H1 (cell line): ENCODE results near the gene IL20RB. TPM values are rescaled to one million over a fixed set of nuclear protein-coding genes. Genes with fewer than 3 reads are reported as not detected.

Experiments
- CTCF ChIA-PET: fragments of 300-600 bp; sonication (Branson Sonifier 250); formaldehyde crosslinking; loops from one replicate; lab custom pipeline; 2021; ENCODE audit not compliant: partially characterized antibody; lab: Charles Lee
- POLR2A ChIA-PET: fragments of 300-600 bp; sonication (Branson Sonifier 250); formaldehyde crosslinking; loops from one replicate; lab custom pipeline; 2021; ENCODE audit warnings: inconsistent platforms; ENCODE audit not compliant: partially characterized antibody; lab: Charles Lee
- DNase-seq, 2 experiments: peaks; one replicate each; pipeline versions ENCODE4 v3.0.0 to v3.0.0-alpha.2; 2010 to 2022; ENCODE audit warnings: low spot score in 2 of 2, low read depth in 1 of 2, mixed read lengths in 1 of 2
- FAIRE-seq: peaks from 2 replicates; lab custom pipeline; 2011; peaks lifted over from hg19 to GRCh38; lab: Jason Lieb, UNC
- H2AFZ ChIP-seq: 2 replicates; pipeline ENCODE4 v1.8.1; 2012; ENCODE audit warnings: low read length, inconsistent platforms
- H2AK5ac ChIP-seq: 2 replicates; pipeline ENCODE4 v1.6.1; 2013; ENCODE audit warnings: low read depth, low read length
- H2BK120ac ChIP-seq: replicated peaks from 2 replicates; pipeline ENCODE3; 2013; ENCODE audit warnings: low read depth, low read length, inconsistent platforms
- H2BK12ac ChIP-seq: 2 replicates; pipeline ENCODE4 v1.6.1; 2013; ENCODE audit warnings: low read depth, low read length
- H2BK15ac ChIP-seq: 2 replicates; pipeline ENCODE4 v1.6.1; 2013; ENCODE audit warnings: low read length
- H2BK20ac ChIP-seq: 2 replicates; pipeline ENCODE4 v1.6.1; 2013; ENCODE audit warnings: low read length
- H2BK5ac ChIP-seq: 2 replicates; pipeline ENCODE4 v1.6.1; 2013; ENCODE audit warnings: low read depth, low read length
- H3K14ac ChIP-seq: 2 replicates; pipeline ENCODE4 v1.6.1; 2013; ENCODE audit warnings: inconsistent platforms; ENCODE audit not compliant: insufficient read length
- H3K18ac ChIP-seq: 2 replicates; pipeline ENCODE4 v1.6.1; 2013; ENCODE audit warnings: low read length; ENCODE audit errors: extremely low read depth
- H3K23ac ChIP-seq: 2 replicates; pipeline ENCODE4 v1.6.1; 2013; ENCODE audit warnings: inconsistent platforms; ENCODE audit not compliant: insufficient read length
- H3K23me2 ChIP-seq: 2 replicates; pipeline ENCODE4 v1.6.1; 2013; ENCODE audit warnings: low read depth, low read length
- H3K27ac ChIP-seq: 2 replicates; pipeline ENCODE4 v1.6.1; 2011; ENCODE audit warnings: low read depth, low read length, inconsistent platforms
- H3K27me3 ChIP-seq, 4 experiments: replicated peaks in 1 of 4; 1 replicate in 1 of 4; 2 replicates in 3 of 4; pipeline versions ENCODE4 v1.6.1 to v1.8.1; 2011 to 2013; ENCODE audit warnings: low read length in 3 of 4, mild to moderate bottlenecking in 3 of 4, inconsistent platforms in 2 of 4, mixed read lengths in 2 of 4, moderate library complexity in 1 of 4; ENCODE audit not compliant: control insufficient read depth in 3 of 4, insufficient read depth in 3 of 4; ENCODE audit errors: extremely low read depth in 1 of 4
- H3K36me3 ChIP-seq, 4 experiments: 2 replicates each; pipeline versions ENCODE4 v1.6.1 to v1.8.1; 2011 to 2013; ENCODE audit warnings: mild to moderate bottlenecking in 4 of 4, low read length in 3 of 4, moderate library complexity in 2 of 4, control low read depth in 1 of 4, inconsistent platforms in 1 of 4; ENCODE audit not compliant: insufficient read depth in 4 of 4, control insufficient read depth in 2 of 4
- H3K4ac ChIP-seq: replicated peaks from 2 replicates; pipeline ENCODE3; 2013; ENCODE audit warnings: low read length, low read depth, mixed read lengths, inconsistent platforms; ENCODE audit not compliant: insufficient read length
- H3K4me1 ChIP-seq, 4 experiments: replicated peaks in 1 of 4; 1 replicate in 1 of 4; 2 replicates in 3 of 4; pipeline versions ENCODE4 v1.6.1 to v1.8.1; 2011 to 2013; ENCODE audit warnings: low read length in 3 of 4, inconsistent platforms in 2 of 4, mixed read lengths in 1 of 4; ENCODE audit not compliant: insufficient read depth in 4 of 4, control insufficient read depth in 3 of 4
- H3K4me2 ChIP-seq, 2 experiments: 2 replicates each; pipeline versions ENCODE4 v1.6.1 to v1.8.1; 2011 to 2013; ENCODE audit warnings: low read depth in 2 of 2, low read length in 2 of 2, control low read depth in 1 of 2, inconsistent platforms in 1 of 2, mild to moderate bottlenecking in 1 of 2; ENCODE audit not compliant: insufficient read depth in 1 of 2
- H3K4me3 ChIP-seq, 4 experiments: fragments of 200-600, 300-600 bp in 1 of 4; sonication (generic), shearing (Covaris generic), sonication (Bioruptor Twin) in 1 of 4; 2 replicates each; pipeline versions ENCODE4 v1.5.1 to v1.8.1; 2011 to 2016; ENCODE audit warnings: low read length in 4 of 4, low read depth in 3 of 4, control low read depth in 2 of 4, inconsistent platforms in 2 of 4, mild to moderate bottlenecking in 2 of 4, mixed read lengths in 1 of 4, moderate library complexity in 1 of 4; ENCODE audit not compliant: insufficient read depth in 2 of 4; ENCODE audit errors: extremely low read depth in 1 of 4
- H3K56ac ChIP-seq: replicated peaks from 2 replicates; pipeline ENCODE3; 2013; ENCODE audit warnings: low read depth, mild to moderate bottlenecking, mixed read lengths, low read length, inconsistent platforms; ENCODE audit not compliant: insufficient read length
- H3K79me1 ChIP-seq: 2 replicates; pipeline ENCODE4 v1.6.1; 2013; ENCODE audit warnings: low read depth, low read length, control low read depth
- H3K79me2 ChIP-seq, 2 experiments: 2 replicates each; pipeline versions ENCODE4 v1.6.1 to v1.8.1; 2012 to 2013; ENCODE audit warnings: low read length in 2 of 2, mild to moderate bottlenecking in 2 of 2, inconsistent platforms in 1 of 2; ENCODE audit not compliant: insufficient read depth in 2 of 2, control insufficient read depth in 1 of 2
- H3K9ac ChIP-seq, 4 experiments: replicated peaks in 1 of 4; 1 replicate in 1 of 4; 2 replicates in 3 of 4; pipeline versions ENCODE4 v1.6.1 to v1.8.1; 2011 to 2013; ENCODE audit warnings: low read depth in 3 of 4, low read length in 3 of 4, control low read depth in 2 of 4, mild to moderate bottlenecking in 2 of 4, moderate library complexity in 2 of 4, inconsistent platforms in 1 of 4; ENCODE audit errors: extremely low read depth in 1 of 4
- H3K9me3 ChIP-seq, 2 experiments: 2 replicates each; pipeline versions ENCODE4 v1.6.1 to v1.8.1; 2012 to 2013; ENCODE audit warnings: mild to moderate bottlenecking in 2 of 2, moderate library complexity in 2 of 2, control low read depth in 1 of 2, inconsistent platforms in 1 of 2, low read depth in 1 of 2, low read length in 1 of 2, mixed read lengths in 1 of 2; ENCODE audit not compliant: insufficient read depth in 2 of 2
- H4K20me1 ChIP-seq, 2 experiments: replicated peaks in 1 of 2; 2 replicates each; pipeline versions ENCODE3 to v1.8.1; 2011 to 2013; ENCODE audit warnings: inconsistent platforms in 2 of 2, low read length in 2 of 2, mild to moderate bottlenecking in 1 of 2; ENCODE audit not compliant: insufficient read depth in 2 of 2, control insufficient read depth in 1 of 2
- H4K5ac ChIP-seq: 2 replicates; pipeline ENCODE4 v1.6.1; 2013; ENCODE audit warnings: low read length, low read depth, mixed read lengths, inconsistent platforms; ENCODE audit not compliant: insufficient read length
- H4K8ac ChIP-seq: 2 replicates; pipeline ENCODE4 v1.8.0; 2013; ENCODE audit warnings: mild to moderate bottlenecking, moderate library complexity, low read length, inconsistent platforms; ENCODE audit not compliant: insufficient read depth; ENCODE audit errors: extremely low read depth
- H4K91ac ChIP-seq: replicated peaks from 2 replicates; pipeline ENCODE3; 2013; ENCODE audit warnings: low read length, mixed read lengths, inconsistent platforms; ENCODE audit not compliant: insufficient read length
- ASH2L ChIP-seq: fragments of 200-600, 300-600 bp; sonication (generic); IDR thresholded peaks from one replicate; pipeline ENCODE4 v1.7.1; 2017; ENCODE audit warnings: low read length
- CHD2 ChIP-seq: IDR thresholded peaks from 2 replicates; pipeline ENCODE4 v1.6.1; 2012; ENCODE audit warnings: low read length, improper control_type of control experiment
- CREB1 ChIP-seq: IDR thresholded peaks from 2 replicates; pipeline ENCODE4 v1.6.1; 2012; ENCODE audit warnings: inconsistent platforms
- CTBP2 ChIP-seq: IDR thresholded peaks from 2 replicates; pipeline ENCODE4 v1.7.0; 2011; ENCODE audit warnings: borderline replicate concordance, mild to moderate bottlenecking, moderate library complexity, mixed read lengths, low read length; ENCODE audit not compliant: insufficient read depth, insufficient read length
- EP300 ChIP-seq, 2 experiments: IDR thresholded peaks; 1 replicate in 1 of 2; 2 replicates in 1 of 2; pipeline ENCODE4 v1.6.1; 2011 to 2012; ENCODE audit warnings: low read depth in 2 of 2, low read length in 2 of 2, mild to moderate bottlenecking in 2 of 2, borderline replicate concordance in 1 of 2, inconsistent platforms in 1 of 2, moderate library complexity in 1 of 2
- KDM5A ChIP-seq: fragments of 200-600 bp; IDR thresholded peaks from 2 replicates; pipeline ENCODE4 v1.7.1; 2012; ENCODE audit warnings: mild to moderate bottlenecking, low read length, inconsistent platforms, mixed read lengths
- POU5F1 ChIP-seq: IDR thresholded peaks from 2 replicates; pipeline ENCODE4 v1.6.1; 2011; ENCODE audit warnings: low read depth, mild to moderate bottlenecking, low read length, moderate library complexity
- SP4 ChIP-seq: IDR thresholded peaks from 2 replicates; pipeline ENCODE4 v1.6.1; 2012; ENCODE audit warnings: low read length, inconsistent platforms
- SRF ChIP-seq: IDR thresholded peaks from 2 replicates; pipeline ENCODE4 v1.6.1; 2011; ENCODE audit warnings: mild to moderate bottlenecking, low read depth, low read length, moderate library complexity
- WGBS, 2 experiments: shearing (Covaris generic) in 1 of 2; methylation state at CpG; one replicate each; pipeline versions ENCODE4 v1.1.6 to v1.1.7; 2013 to 2015; ENCODE audit warnings: low lambda C conversion rate in 2 of 2, mixed read lengths in 2 of 2, inconsistent platforms in 1 of 2, low coverage in 1 of 2, missing lambda C conversion rate in 1 of 2; ENCODE audit not compliant: insufficient replicate concordance in 2 of 2, insufficient coverage in 1 of 2, insufficient read length in 1 of 2; ENCODE audit errors: extremely low coverage in 1 of 2, missing lambda C conversion rate in 1 of 2; 5-methylcytosine and 5-hydroxymethylcytosine counted together
- polyA plus RNA-seq, 7 experiments: library from polyadenylated mRNA; depleted of rRNA in 3 of 7; stranded (reverse) in 5 of 7; unstranded in 2 of 7; fragments of >200 nt in 5 of 7; fragments of 200-250 nt in 2 of 7; gene quantifications; 1 replicate in 5 of 7; 2 replicates in 1 of 7; 4 replicates in 1 of 7; pipeline versions ENCODE4 v1.2.1 to v1.2.3, GENCODE V29; 2011 to 2013; ENCODE audit warnings: missing spikeins in 2 of 7, mixed read lengths in 2 of 7
- total RNA-seq: library from RNA; stranded (reverse); fragmentation: NEBNext Ultra II Directional; extraction: Animal tissue kit (Norgen Biotek cat#: 25700); gene quantifications from 2 replicates; pipeline ENCODE4 v1.2.1, GENCODE V29; 2021

Gene IL20RB
- total and polyA plus RNA-seq, 2 of the 8 experiments (the other 6 are each of a cell fraction or from before 2014, with no cell fraction given) = 1.6 to 1.8 TPM

DNA sequence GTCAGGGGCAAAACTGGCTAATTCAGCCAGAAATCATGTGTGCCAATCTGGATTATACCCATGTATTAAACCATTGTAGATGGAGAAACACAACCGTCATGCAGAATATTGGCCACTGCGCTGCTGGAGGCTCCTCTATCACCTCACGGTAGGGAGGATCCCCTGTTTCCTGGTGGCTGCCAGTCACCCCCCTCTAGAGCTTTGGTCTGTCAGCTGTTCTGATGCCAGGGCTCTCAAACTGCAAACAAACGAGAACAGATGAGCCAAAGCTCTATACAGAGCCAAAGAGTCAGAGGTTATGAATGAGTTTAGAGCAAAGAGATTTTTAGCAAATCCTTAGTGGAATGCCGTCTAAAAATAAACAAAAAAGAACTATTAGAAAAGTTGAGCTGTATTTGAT is 62.5 kb downstream of the IL20RB start:
- Histone ChIP-seq H2BK12ac (no peak overlapping the region), H3K4ac (no peak overlapping the region), H3K4me2 (no peak overlapping the region), H3K23ac (no peak overlapping the region), H2BK15ac (no peak overlapping the region), H3K18ac (no peak overlapping the region), H3K9me3 (no peaks in the 10 kb centered on the region), H4K20me1 (no peaks in the 10 kb centered on the region), H4K5ac (no peak overlapping the region), H2AFZ (no peak overlapping the region), H2BK120ac (no peak overlapping the region), H3K14ac (no peak overlapping the region), H3K27me3 (no peaks in the 10 kb centered on the region), H3K23me2 (no peaks in the 10 kb centered on the region; the same call in 1 of the 2 replicates), H3K4me3 (no peak overlapping the region), H3K9ac (no peak overlapping the region), H3K4me1 (peaks cover 0 to 4% (median 0%) of the 10 kb centered on the region in 4 experiments; a peak in 1 of 7 replicates), H2BK5ac (no peak overlapping the region), H3K56ac (no peak overlapping the region), H3K27ac (no peak overlapping the region), H3K36me3 (no peaks in the 10 kb centered on the region), H4K91ac (no peak overlapping the region), H2AK5ac (no peak overlapping the region), H2BK20ac (no peak overlapping the region), H3K79me2 (no peaks in the 10 kb centered on the region), H4K8ac (no peak overlapping the region), H3K79me1 (no peaks in the 10 kb centered on the region)
- FAIRE-seq = no peak
- WGBS, 2 experiments = 63% methylated on average over 5 of the region's 5 CpGs; no CpG with 5 or more reads in 1 of the 2 experiments
- TF ChIP-seq CHD2 (no peak), SRF (no peak), ASH2L (no peak), EP300 (IDR thresholded peaks at IDR 0.05; ENCODE audit: borderline replicate concordance in 1 of 2, low read depth in 2 of 2, low read length in 2 of 2) (no peak), CTBP2 (no peak), KDM5A (no peak), SP4 (no peak), POU5F1 (no peak), CREB1 (no peak)
- POLR2A ChIA-PET = interaction anchor here (0.7 kb wide), 1 partner anchor 1560 kb away, joined by 3 read pairs; no protein-coding TSS in a partner anchor
- no peak for DNase-seq
- CTCF ChIA-PET = interaction anchor here (0.6 to 2.2 kb wide), 9 partner anchors 12 to 1458 kb away, joined by 3 to 9 read pairs (median 3); partner anchors contain the start of gene STAG1
